ENCODE results near the gene PAX2.

PAX2 gene

GRCh38 chr10:100761191-100761590, 15.8 kb downstream of the PAX2 start:
- no peak for DNase-seq

DNA sequence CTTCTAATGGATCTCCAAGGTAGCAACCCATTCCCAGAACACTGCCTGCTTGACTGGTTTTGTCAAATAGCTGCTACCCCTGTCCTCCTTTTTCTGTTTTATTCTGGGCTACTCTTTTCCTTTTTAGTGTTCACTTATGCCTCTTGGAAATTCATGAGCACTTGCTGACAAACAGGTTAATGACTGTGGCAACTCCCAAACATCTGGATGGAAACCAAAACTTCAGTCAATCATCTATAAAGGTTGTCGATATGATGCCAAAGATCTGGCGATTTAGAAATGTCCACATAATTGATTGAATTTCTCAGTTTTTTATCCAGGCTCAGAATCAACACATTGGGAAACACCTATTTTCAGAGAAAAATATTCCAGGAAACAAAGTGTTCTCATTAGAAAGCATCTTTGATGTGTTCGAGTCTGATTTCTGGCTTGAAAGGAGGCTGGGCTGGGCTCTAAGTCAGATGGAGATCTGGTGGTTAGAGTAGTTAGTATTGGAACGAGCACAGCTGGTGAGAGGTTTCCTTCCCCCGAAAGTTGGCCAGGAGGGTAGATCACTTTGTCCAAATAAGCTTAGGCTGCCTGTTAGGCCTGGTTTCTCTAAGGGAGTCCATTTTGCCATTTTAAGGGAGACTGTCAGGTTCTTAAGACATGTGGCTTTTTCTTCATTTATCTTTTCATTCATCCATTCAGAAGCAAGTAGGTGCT, 17.8 kb downstream of the PAX2 start:
- DNase-seq, result no peak

DNA sequence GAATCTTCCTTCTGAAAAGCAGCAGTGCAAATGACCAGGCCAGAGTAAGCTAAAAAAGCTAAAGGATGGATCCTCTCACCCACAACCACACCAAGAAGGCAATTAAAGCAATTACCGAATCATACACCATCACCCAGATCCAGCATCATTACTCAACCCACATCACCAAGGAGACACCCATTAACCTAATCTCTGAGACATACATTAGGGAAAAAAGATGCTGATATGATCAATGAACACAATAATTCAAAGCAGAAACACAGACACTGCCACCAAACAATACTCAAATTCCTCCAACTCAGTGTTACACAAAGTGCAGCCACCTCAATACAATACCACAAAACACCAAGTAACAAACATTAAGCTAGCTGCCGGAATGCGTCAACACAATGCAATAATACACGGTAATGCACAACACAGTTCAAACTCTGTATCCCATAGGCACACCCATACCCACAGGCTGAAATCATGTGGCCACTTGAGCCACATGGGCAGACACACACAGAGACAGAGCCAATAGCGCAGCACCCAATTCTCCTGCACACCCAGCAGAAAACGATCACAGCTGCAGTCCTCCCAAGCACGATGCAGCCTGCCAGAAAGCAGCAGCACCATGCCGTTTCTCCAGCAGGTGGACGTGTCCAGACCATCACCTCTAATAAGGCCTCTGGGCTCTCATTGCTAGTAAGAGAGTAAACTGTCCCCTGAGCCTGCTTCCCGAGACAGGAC, 21.5 kb downstream of the PAX2 start:
- no peak for DNase-seq

DNA sequence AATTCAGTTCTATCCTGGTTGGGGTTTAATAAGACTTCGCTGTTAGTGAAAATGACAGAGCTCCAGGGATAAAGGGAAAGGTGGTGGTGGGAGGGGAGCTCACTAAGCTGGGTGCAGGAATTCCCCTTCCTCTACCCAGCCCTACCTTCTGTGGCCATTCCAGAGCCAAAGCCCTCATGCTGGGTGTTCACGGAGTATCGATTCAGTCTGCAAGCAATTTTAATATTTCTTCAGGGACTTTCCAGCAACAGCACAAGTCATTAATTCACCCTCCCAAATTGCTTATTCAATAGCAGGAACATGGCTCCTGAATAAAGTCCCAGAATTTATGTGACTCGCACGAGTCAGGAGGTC, 22.0 kb downstream of the PAX2 start:
- DNase-seq, result no peak

DNA sequence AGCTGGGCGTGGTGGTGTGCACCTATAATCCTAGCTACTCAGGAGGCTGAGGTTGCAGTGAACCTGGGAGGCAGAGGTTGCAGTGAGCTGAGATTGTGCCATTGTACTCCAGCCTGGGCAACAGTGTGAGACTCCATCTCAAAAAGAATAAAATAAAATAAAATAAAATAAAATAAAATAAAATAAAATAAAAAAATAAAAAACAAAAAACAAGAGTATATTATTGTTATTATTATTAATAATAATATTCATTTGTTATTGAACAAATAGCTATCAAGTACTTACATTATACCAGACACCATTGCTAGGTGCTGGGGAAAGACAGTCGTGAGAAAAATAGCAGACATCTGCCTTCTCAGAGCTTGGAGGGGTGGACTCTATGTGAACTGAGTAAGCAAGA, 24.1 kb downstream of the PAX2 start:
- no peak for DNase-seq

GRCh38 chr10:100773646-100774045, 28.3 kb downstream of the PAX2 start:
- DNase-seq, result no peak

- no peak for DNase-seq
Observed at GRCh38 chr10:100774223-100774622, 28.8 kb downstream of the PAX2 start.

DNA sequence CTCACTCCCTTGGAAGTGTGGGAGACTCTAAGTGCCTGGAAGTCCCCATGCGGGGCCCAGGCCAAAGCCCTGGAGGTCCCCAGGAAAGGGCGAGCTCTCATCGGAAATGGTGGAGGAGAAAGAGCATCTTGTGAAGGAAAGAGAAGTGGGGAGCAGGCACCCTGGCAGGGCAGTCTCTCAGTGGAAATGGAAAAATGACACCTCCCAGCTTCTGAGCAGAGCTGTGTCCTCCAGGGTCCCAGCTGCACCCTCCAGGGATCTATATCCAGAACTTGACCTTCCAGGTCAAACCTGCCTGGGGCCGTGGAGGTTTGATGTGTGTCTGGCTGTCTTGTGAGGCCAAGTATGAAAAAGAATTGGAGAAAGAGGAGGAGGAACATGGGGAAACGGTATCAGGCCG, 29.5 kb downstream of the PAX2 start:
- no peak for DNase-seq

- no peak for DNase-seq
Observed at GRCh38 chr10:100775386-100775785, 30.0 kb downstream of the PAX2 start.

DNA sequence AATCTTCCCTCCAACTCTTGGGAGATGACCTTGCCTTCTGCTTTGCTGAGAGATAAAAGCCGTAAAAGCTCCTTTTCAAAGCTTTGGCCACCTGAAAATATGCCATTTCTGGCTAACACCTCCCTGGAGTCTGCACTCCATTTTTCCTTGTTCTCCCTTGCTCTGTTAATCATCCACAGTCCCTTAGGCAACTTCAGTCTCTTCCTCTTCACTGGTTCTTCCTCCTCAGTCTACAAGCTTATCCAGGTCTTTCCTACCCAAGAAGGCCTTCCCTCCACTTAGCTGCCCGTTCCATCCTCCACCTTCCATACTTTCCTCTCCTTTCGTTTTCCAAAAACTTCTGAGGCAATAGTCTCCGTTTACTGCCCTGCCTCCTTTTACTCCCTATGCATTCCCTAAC, 30.5 kb downstream of the PAX2 start:
- no peak for DNase-seq

- DNase-seq, result no peak
Observed at GRCh38 chr10:100776671-100777070, 31.3 kb downstream of the PAX2 start.

GRCh38 chr10:100779329-100779728, 33.9 kb downstream of the PAX2 start:
- DNase-seq, result no peak

DNA sequence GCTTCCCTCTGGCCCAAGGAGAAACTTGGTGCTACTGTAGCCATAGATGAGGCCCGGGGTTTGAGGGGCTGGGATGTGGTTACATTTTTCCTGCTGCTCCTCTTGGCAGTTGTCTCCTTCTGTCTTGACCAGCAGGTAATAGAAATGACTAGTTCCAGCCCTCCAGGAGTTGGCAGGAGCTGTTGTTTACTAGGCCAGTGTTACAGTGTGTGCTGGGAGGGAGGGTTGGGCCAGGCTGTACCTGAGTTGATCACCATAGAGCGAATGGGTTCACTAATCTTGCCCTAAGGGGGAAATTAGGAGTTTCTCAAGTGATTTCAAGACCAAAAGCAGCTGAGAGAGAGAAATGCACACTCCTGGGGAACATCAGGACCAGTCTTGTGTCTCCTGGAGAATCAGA, 34.9 kb downstream of the PAX2 start:
- DNase-seq, result no peak

DNA sequence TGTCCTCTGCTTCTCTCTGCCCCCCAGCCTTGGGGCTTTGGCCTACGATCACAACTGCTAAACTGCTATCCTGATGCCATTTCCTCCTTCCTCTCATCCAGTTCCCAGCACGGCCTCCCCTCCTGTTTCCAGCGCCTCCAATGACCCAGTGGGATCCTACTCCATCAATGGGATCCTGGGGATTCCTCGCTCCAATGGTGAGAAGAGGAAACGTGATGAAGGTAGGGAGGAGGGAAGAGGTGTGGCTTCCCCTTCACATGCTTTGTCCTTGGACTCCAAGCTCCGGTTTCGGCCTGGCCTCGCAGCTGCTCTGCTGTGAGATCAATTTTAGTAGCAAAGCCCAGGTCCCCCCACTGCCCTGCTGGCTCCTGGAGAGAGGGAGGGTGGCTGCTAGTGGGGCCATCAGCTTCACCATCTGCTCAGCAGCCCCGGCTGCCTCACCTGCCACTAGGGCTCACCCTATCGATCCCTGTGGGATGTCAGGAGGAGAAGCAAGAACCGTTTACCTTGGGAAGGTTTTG, 35.8 kb downstream of the PAX2 start:
- DNase-seq, result no peak

- DNase-seq, result no peak
Observed at GRCh38 chr10:100782461-100783244, 37.3 kb downstream of the PAX2 start.

- no peak for DNase-seq
Observed at GRCh38 chr10:100784126-100784525, 38.7 kb downstream of the PAX2 start.

DNA sequence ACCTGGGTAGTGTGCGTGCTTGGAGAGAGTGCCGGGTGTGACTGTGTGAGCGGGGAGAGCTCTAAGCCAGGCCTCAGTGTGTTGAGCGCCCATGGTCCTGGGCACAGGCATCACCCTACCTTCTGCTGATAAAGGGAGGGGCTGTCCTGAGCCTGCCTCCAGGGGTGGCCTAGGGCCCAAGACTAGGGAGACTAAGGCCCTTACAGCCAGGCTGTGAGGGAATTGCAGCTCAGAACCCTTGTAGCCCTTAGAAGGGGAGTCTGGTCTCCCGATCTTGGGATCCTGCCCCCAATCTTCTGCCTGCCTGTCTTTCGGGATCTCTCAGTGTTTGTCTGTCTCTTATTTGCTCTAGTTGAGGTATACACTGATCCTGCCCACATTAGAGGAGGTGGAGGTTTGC, 41.2 kb downstream of the PAX2 start:
- DNase-seq, result no peak

DNA sequence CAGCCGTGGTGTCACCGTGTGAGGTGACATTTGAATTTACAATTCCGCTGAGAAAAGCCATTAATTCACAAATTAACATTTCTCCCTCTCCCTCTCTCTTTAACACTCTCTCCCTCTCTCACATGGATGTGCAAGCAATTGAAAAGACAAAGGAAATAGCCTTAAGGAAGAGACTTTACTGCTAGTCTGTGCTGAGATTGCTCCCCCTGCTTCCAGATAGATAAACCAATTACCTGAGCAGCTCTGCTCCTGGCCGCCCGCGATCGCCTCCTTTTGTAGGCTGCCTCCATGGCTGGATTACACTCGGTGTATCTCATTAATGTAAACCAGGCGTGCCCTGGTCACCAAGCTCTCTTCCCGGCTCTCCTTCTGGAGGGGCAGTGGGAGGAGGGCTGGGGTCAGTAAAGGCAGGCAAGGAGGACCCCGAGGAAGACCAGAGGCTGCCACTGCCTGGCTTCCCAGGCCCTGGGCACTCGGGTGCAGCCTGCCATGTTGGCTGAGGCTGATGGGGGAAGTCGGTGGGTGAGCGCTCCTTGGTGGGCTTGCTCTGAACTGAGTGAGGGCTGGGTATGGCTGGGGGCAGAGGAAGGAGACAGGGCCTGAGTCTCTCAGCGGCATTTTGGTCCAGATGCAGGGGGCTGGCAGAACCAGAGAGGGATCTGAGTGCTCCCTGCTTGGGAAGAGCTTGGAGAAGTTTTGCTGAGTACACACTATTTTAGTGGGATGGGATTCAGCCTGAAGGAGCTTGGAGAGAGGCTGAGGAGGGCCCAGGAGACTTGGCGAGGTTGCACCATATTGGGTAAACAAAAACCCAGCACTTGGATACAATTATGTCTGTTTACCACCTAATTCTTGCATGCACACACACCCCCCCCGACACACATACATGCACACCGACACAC, 42.9 kb downstream of the PAX2 start:
- DNase-seq, result no peak

DNA sequence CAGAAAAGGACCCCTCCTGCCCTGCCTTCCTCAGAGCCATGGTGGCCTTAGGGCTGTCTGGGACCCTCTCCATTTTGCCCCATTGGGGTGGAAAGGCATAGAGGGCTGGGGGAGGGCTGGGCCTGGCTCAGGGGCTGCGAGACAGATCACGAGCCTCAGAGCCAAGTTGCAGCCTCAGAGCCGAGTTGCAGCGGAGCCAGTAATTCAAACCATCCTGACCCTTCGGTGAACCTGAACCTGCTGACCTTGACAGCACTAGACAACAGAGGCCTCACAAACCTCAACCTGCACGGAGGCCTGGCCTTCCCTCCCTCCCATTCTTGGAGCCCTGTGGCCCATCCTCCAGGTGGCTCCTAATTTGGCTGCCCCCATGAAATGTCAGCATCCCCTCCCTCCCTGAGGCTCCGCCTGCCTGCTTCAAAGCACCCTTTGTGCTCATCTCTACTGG, 45.4 kb downstream of the PAX2 start:
- DNase-seq, result no peak

DNA sequence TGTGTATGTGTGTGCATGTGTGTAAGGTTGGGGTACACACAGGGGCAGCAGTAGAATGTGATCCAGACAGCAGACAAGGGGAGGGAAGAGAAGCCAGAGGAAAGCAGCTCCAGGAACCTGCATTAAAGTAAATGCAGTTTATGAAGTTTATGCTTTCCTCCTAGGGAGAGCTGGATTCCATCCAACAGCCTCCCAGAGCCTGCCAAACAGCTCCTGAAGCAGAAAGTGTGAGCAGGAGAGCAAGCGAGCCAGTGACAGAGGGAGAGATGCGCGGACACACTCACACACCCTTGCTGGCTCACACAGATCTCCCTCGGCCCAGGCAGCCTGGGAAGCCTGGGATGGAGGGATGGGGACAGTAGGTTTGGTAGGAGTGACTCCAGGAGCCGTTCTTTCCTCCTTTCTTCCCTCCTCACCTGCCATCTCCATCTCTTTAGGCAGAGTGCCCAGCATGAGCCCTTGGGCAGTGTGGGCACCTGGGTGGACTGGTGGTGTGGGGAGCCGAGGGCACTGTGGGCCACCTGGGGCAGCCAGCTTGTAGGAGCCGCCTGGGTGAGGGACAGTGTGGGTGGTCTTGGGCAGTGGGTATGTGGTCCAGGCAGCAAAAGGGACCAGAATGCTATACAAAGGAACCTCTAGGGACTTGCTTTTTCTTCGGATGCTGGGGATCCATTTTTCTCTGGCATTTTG, 46.1 kb downstream of the PAX2 start:
- DNase-seq, result no peak

DNA sequence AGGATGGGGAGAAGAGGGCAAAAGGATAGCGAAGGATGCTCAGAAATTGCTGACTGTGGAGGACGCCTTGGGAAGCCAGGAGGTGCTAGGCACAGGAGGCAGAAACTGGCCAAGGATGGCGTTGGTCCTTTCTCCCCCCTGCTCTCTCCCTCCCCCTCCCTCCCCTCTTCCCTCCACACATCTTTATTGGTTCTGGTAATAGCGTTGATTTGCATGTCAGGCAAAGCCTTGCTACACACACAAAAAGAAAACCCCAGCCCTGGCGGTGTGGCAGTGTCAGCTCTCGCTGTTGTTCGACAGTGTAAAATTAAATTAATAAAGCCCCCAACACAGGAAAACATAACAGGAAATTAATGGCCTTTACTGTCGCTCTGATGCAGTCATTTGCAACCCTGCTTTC, 47.2 kb downstream of the PAX2 start:
- DNase-seq, result no peak

DNA sequence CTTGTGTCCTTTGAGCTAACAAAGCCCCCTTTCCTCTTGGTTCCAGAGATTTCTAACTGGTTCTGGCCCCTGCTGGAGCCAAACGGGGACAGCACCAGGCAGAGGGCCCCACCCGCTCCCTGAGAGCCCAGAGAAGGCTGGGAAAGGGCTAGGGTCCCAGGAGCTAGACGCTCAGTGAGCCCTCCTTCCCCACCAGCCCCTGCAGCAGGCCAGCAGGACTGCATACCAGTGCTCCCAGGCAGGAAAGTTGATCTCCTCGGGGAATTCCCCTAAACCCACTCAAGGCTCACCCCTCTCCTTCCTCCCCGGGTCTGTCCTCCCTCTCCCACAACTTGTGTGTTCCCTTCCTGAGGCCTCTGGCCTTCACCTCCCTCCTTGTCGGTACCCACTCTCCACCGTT, 47.7 kb downstream of the PAX2 start:
- DNase-seq, result no peak
